K562 (cell line): Measurements from ENCODE around the gene SV2C. TPM values are rescaled to one million over a fixed set of nuclear protein-coding genes. Genes with fewer than 3 reads are reported as not detected.

Experiments used
- ATF2 ChIP-seq: sonication (generic); formaldehyde crosslinking; IDR thresholded peaks from 2 replicates; pipeline ENCODE4 v1.8.1; 2022; ENCODE audit warnings: missing genetic modification reagents
- CCNT2 ChIP-seq: IDR thresholded peaks from 2 replicates; pipeline ENCODE4 v1.6.1; 2011; ENCODE audit warnings: borderline replicate concordance, low read depth, mild to moderate bottlenecking, moderate library complexity, mixed read lengths, low read length; ENCODE audit not compliant: insufficient read length; ENCODE audit errors: extremely low read depth
- CREB3 ChIP-seq: fragments of 450-650 bp; conservative IDR thresholded peaks from 2 replicates; pipeline ENCODE4 v1.6.1; 2016; ENCODE audit warnings: missing genetic modification characterization, low read depth, mild to moderate bottlenecking, missing compliant biosample characterization, moderate library complexity
- DEAF1 ChIP-seq: fragments of 450-650 bp; formaldehyde crosslinking; IDR thresholded peaks from 2 replicates; pipeline ENCODE4 v1.4.0; 2020; ENCODE audit warnings: mild to moderate bottlenecking, moderate library complexity
- DLX4 ChIP-seq: fragments of 250-450 bp; sonication (Bioruptor Pico); IDR thresholded peaks from 2 replicates; pipeline ENCODE4 v1.6.1; 2021; ENCODE audit warnings: mild to moderate bottlenecking
- E2F6 ChIP-seq, 2 experiments: IDR thresholded peaks; 2 replicates each; pipeline ENCODE4 v1.6.1; 2011; ENCODE audit warnings: borderline replicate concordance in 1 of 2, control low read depth in 1 of 2, low read depth in 1 of 2, low read length in 1 of 2, mild to moderate bottlenecking in 1 of 2, mixed read lengths in 1 of 2, moderate library complexity in 1 of 2; ENCODE audit not compliant: insufficient read depth in 1 of 2, insufficient read length in 1 of 2, poor library complexity in 1 of 2, severe bottlenecking in 1 of 2; ENCODE audit errors: extremely low read depth in 1 of 2
- ESRRA ChIP-seq: fragments of 450-650 bp; IDR thresholded peaks from 2 replicates; pipeline ENCODE4 v1.6.1; 2014; ENCODE audit warnings: low read depth, mild to moderate bottlenecking, moderate library complexity, borderline replicate concordance
- FIP1L1 ChIP-seq: fragments of 200-400 bp; formaldehyde crosslinking; IDR thresholded peaks from 2 replicates; pipeline ENCODE4 v1.6.1; 2018; ENCODE audit warnings: mild to moderate bottlenecking, low read depth, low read length; ENCODE audit not compliant: poor library complexity, severe bottlenecking
- FOSL1 ChIP-seq: fragments of 200-800 bp; sonication (Bioruptor generic); conservative IDR thresholded peaks from 2 replicates; pipeline ENCODE4 v1.6.1; 2016; ENCODE audit warnings: missing genetic modification characterization, missing compliant biosample characterization
- HDAC2 ChIP-seq: fragments of 450-650 bp; IDR thresholded peaks from 2 replicates; pipeline ENCODE4 v1.6.1; 2016; ENCODE audit warnings: mild to moderate bottlenecking
- NBN ChIP-seq: fragments of 450-650 bp; IDR thresholded peaks from 2 replicates; pipeline ENCODE4 v1.6.1; 2016; ENCODE audit warnings: low read depth, mild to moderate bottlenecking
- NR2C1 ChIP-seq, 2 experiments: fragments of 450-650 bp; IDR thresholded peaks; 2 replicates each; pipeline ENCODE4 v1.6.1; 2017; ENCODE audit warnings: mild to moderate bottlenecking in 2 of 2, antibody characterized with exemption in 1 of 2, inconsistent platforms in 1 of 2, missing compliant biosample characterization in 1 of 2, missing genetic modification characterization in 1 of 2
- PCBP2 ChIP-seq: fragments of 200-400 bp; formaldehyde crosslinking; IDR thresholded peaks from 2 replicates; pipeline ENCODE4 v1.6.1; 2018; ENCODE audit warnings: low read length, low read depth, mild to moderate bottlenecking, moderate library complexity; ENCODE audit not compliant: poor library complexity, severe bottlenecking
- RAD51 ChIP-seq: fragments of 450-650 bp; IDR thresholded peaks from 2 replicates; pipeline ENCODE4 v1.7.1; 2016; ENCODE audit warnings: low read depth, mild to moderate bottlenecking, borderline replicate concordance
- VEZF1 ChIP-seq: fragments of 200-800 bp; sonication (Bioruptor generic); IDR thresholded peaks from 2 replicates; pipeline ENCODE4 v1.6.1; 2017; ENCODE audit warnings: missing genetic modification characterization, missing compliant biosample characterization
- ZFP30 ChIP-seq: fragments of 250-450 bp; sonication (Bioruptor Pico); IDR thresholded peaks from 2 replicates; pipeline ENCODE4 v1.8.0; 2022; ENCODE audit warnings: moderate library complexity, mild to moderate bottlenecking, inconsistent platforms, borderline replicate concordance
- ZNF41 ChIP-seq: fragments of 250-450 bp; sonication (Bioruptor Pico); conservative IDR thresholded peaks from 2 replicates; pipeline ENCODE4 v1.4.0; 2020; ENCODE audit warnings: mild to moderate bottlenecking
- polyA plus RNA-seq, 8 experiments: library from polyadenylated mRNA; depleted of rRNA in 4 of 8; stranded (reverse) in 5 of 8; unstranded in 3 of 8; fragments of >200 nt; fragmentation: Nextera tagmentation in 2 of 8; fragmentation: Illumina TruSeq in 1 of 8; extraction: Ambion mirVana in 2 of 8; extraction: Trizol in 1 of 8; gene quantifications; 2 replicates each; pipeline versions ENCODE4 v1.2.1 to v1.2.3, GENCODE V29; 2011 to 2014; ENCODE audit warnings: inconsistent platforms in 1 of 8, missing spikeins in 1 of 8
- total RNA-seq, 7 experiments: library from RNA; depleted of rRNA in 6 of 7; stranded (reverse); fragments of >200 nt in 6 of 7; fragmentation: Illumina TruSeq in 2 of 7; extraction: Trizol in 2 of 7; gene quantifications; 2 replicates each; pipeline versions ENCODE4 v1.2.1 to v1.2.3, GENCODE V29; 2011 to 2021; ENCODE audit warnings: low replicate concordance in 1 of 7

The SV2C gene
- total and polyA plus RNA-seq, 9 of the 15 experiments (the other 6 are each of a cell fraction or from before 2014, with no cell fraction given): 0.05 TPM; not detected in 8

- peak; percentile 60 to 73 for TF ChIP-seq E2F6 (IDR thresholded peaks at IDR 0.05; ENCODE audit: borderline replicate concordance in 1 of 2, extremely low read depth in 1 of 2, insufficient read depth in 1 of 2, insufficient read length in 1 of 2, low read depth in 1 of 2, low read length in 1 of 2, poor library complexity in 1 of 2, severe bottlenecking in 1 of 2)
- no peak for TF ChIP-seq DLX4 (CRISPR knock-in tag)
- no peak; the same call in 1 of the 2 replicates for TF ChIP-seq FOSL1 (tag)
- TF ChIP-seq DEAF1 (CRISPR knock-in tag): peak; percentile 71
- no peak for TF ChIP-seq ZFP30 (CRISPR knock-in tag)
- peak; percentile 76 for TF ChIP-seq CCNT2
- 0 out of 2 replicates have a peak, but pooled peaks have one; percentile 19 for TF ChIP-seq CREB3 (tag)
- TF ChIP-seq ESRRA: peak; percentile 58; the same call in 1 of the 2 replicates
- TF ChIP-seq VEZF1 (CRISPR knock-in tag): peak; percentile 85
- peak; percentile 33; the same call in 1 of the 2 replicates for TF ChIP-seq ATF2 (CRISPR knock-in tag)
- no peak for TF ChIP-seq PCBP2
- no peak for TF ChIP-seq RAD51
- no peak for TF ChIP-seq ZNF41 (CRISPR knock-in tag)
- peak; percentile 34; the same call in 1 of the 2 replicates for TF ChIP-seq HDAC2
- TF ChIP-seq NBN: peak; percentile 61; the same call in 1 of the 2 replicates
- peak; percentile 86 for TF ChIP-seq FIP1L1
- no peak for TF ChIP-seq NR2C1 (IDR thresholded peaks at IDR 0.05)
- no peak for TF ChIP-seq NR2C1 (tag; IDR thresholded peaks at IDR 0.05)
Observed at GRCh38 chr5:76402886-76403765, 319.9 kb downstream of the SV2C start, which contains the start of gene IQGAP2 (continued).
